ENCODE results near the gene HMCN1. TPM values are rescaled to one million over a fixed set of nuclear protein-coding genes. Genes with fewer than 3 reads are reported as not detected.

HMCN1 gene
- total and polyA plus RNA-seq, 2 experiments from 2014 or later, result 1.6 to 8.7 TPM

DNA sequence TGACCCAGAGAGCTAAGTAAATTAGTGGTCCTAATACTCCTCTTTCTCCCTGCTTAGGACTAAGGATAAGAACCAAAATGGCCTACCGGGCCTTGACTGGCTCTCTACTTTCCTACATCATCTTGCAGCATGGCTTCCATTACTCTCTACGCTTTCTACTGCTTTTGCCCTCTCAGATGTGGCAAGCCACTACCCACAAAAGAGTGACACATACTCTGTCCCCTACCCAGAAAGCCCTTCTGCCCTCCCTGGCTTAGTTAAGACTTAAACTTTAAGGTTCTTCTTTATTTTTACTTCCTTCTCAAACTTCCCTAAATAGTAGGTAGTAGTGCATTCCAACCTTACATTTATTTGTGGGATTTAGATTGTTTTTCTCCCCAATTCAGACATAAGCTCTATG is 412.8 kb downstream of the HMCN1 start:
- Histone ChIP-seq H3K27ac (ENCODE audit: low read depth) (no peak overlapping the region), H3K27me3 (ENCODE audit: insufficient read depth) (no peaks in the 10 kb centered on the region), H3K4me2 (no peak overlapping the region), H3K79me2 (replicated peaks; ENCODE audit: insufficient read depth) (no peaks in the 10 kb centered on the region), H3F3A (replicated peaks; ENCODE audit: low read depth) (no peaks in the 10 kb centered on the region), H3K4me3 (no peak overlapping the region), H3K4me1 (ENCODE audit: insufficient read depth) (no peaks in the 10 kb centered on the region), H4K20me1 (replicated peaks; ENCODE audit: insufficient read depth) (no peaks in the 10 kb centered on the region), H3K36me3 (ENCODE audit: insufficient read depth) (no peaks in the 10 kb centered on the region), H2AFZ (no peak overlapping the region), H3K9me2 (ENCODE audit: insufficient read depth) (peaks cover 4% of the 10 kb centered on the region; the same call in 1 of the 2 replicates)
- no peak for TF ChIP-seq POLR2AphosphoS5 (IDR thresholded peaks at IDR 0.05; ENCODE audit: low read depth)
- no peak for TF ChIP-seq JUNB (IDR thresholded peaks at IDR 0.05; ENCODE audit: unreplicated experiment)
- TF ChIP-seq ZNF114 (CRISPR knock-in tag; IDR thresholded peaks at IDR 0.05), result no peak
- no peak for TF ChIP-seq ZNF331 (CRISPR knock-in tag; IDR thresholded peaks at IDR 0.05; ENCODE audit: low read depth)
- TF ChIP-seq CREB1 (CRISPR knock-in tag; IDR thresholded peaks at IDR 0.05; ENCODE audit: low read depth), result no peak
- no peak for TF ChIP-seq EZH2 (IDR thresholded peaks at IDR 0.05; ENCODE audit: low read depth, unreplicated experiment)
- no peak for TF ChIP-seq STAT1 (IDR thresholded peaks at IDR 0.05; ENCODE audit: unreplicated experiment)
- TF ChIP-seq, protein P1, sequence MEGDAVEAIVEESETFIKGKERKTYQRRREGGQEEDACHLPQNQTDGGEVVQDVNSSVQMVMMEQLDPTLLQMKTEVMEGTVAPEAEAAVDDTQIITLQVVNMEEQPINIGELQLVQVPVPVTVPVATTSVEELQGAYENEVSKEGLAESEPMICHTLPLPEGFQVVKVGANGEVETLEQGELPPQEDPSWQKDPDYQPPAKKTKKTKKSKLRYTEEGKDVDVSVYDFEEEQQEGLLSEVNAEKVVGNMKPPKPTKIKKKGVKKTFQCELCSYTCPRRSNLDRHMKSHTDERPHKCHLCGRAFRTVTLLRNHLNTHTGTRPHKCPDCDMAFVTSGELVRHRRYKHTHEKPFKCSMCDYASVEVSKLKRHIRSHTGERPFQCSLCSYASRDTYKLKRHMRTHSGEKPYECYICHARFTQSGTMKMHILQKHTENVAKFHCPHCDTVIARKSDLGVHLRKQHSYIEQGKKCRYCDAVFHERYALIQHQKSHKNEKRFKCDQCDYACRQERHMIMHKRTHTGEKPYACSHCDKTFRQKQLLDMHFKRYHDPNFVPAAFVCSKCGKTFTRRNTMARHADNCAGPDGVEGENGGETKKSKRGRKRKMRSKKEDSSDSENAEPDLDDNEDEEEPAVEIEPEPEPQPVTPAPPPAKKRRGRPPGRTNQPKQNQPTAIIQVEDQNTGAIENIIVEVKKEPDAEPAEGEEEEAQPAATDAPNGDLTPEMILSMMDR (conservative IDR thresholded peaks at IDR 0.05; ENCODE audit: low read depth in 2 of 2), result no peak
- TF ChIP-seq EZH2phosphoT487 (IDR thresholded peaks at IDR 0.05; ENCODE audit: unreplicated experiment), result no peak
- TF ChIP-seq, protein P2, sequence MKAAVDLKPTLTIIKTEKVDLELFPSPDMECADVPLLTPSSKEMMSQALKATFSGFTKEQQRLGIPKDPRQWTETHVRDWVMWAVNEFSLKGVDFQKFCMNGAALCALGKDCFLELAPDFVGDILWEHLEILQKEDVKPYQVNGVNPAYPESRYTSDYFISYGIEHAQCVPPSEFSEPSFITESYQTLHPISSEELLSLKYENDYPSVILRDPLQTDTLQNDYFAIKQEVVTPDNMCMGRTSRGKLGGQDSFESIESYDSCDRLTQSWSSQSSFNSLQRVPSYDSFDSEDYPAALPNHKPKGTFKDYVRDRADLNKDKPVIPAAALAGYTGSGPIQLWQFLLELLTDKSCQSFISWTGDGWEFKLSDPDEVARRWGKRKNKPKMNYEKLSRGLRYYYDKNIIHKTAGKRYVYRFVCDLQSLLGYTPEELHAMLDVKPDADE (IDR thresholded peaks at IDR 0.05), result no peak
- TF ChIP-seq NANOG (IDR thresholded peaks at IDR 0.05; ENCODE audit: borderline replicate concordance), result no peak
- TF ChIP-seq, protein P3, sequence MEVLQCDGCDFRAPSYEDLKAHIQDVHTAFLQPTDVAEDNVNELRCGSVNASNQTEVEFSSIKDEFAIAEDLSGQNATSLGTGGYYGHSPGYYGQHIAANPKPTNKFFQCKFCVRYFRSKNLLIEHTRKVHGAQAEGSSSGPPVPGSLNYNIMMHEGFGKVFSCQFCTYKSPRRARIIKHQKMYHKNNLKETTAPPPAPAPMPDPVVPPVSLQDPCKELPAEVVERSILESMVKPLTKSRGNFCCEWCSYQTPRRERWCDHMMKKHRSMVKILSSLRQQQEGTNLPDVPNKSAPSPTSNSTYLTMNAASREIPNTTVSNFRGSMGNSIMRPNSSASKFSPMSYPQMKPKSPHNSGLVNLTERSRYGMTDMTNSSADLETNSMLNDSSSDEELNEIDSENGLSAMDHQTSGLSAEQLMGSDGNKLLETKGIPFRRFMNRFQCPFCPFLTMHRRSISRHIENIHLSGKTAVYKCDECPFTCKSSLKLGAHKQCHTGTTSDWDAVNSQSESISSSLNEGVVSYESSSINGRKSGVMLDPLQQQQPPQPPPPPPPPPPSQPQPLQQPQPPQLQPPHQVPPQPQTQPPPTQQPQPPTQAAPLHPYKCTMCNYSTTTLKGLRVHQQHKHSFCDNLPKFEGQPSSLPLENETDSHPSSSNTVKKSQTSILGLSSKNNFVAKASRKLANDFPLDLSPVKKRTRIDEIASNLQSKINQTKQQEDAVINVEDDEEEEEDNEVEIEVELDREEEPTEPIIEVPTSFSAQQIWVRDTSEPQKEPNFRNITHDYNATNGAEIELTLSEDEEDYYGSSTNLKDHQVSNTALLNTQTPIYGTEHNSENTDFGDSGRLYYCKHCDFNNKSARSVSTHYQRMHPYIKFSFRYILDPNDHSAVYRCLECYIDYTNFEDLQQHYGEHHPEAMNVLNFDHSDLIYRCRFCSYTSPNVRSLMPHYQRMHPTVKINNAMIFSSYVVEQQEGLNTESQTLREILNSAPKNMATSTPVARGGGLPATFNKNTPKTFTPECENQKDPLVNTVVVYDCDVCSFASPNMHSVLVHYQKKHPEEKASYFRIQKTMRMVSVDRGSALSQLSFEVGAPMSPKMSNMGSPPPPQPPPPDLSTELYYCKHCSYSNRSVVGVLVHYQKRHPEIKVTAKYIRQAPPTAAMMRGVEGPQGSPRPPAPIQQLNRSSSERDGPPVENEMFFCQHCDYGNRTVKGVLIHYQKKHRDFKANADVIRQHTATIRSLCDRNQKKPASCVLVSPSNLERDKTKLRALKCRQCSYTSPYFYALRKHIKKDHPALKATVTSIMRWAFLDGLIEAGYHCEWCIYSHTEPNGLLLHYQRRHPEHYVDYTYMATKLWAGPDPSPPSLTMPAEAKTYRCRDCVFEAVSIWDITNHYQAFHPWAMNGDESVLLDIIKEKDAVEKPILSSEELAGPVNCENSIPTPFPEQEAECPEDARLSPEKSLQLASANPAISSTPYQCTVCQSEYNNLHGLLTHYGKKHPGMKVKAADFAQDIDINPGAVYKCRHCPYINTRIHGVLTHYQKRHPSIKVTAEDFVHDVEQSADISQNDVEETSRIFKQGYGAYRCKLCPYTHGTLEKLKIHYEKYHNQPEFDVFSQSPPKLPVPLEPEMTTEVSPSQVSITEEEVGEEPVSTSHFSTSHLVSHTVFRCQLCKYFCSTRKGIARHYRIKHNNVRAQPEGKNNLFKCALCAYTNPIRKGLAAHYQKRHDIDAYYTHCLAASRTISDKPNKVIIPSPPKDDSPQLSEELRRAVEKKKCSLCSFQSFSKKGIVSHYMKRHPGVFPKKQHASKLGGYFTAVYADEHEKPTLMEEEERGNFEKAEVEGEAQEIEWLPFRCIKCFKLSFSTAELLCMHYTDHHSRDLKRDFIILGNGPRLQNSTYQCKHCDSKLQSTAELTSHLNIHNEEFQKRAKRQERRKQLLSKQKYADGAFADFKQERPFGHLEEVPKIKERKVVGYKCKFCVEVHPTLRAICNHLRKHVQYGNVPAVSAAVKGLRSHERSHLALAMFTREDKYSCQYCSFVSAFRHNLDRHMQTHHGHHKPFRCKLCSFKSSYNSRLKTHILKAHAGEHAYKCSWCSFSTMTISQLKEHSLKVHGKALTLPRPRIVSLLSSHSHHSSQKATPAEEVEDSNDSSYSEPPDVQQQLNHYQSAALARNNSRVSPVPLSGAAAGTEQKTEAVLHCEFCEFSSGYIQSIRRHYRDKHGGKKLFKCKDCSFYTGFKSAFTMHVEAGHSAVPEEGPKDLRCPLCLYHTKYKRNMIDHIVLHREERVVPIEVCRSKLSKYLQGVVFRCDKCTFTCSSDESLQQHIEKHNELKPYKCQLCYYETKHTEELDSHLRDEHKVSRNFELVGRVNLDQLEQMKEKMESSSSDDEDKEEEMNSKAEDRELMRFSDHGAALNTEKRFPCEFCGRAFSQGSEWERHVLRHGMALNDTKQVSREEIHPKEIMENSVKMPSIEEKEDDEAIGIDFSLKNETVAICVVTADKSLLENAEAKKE (CRISPR knock-in tag; IDR thresholded peaks at IDR 0.05), result no peak
- TF ChIP-seq, protein P4, sequence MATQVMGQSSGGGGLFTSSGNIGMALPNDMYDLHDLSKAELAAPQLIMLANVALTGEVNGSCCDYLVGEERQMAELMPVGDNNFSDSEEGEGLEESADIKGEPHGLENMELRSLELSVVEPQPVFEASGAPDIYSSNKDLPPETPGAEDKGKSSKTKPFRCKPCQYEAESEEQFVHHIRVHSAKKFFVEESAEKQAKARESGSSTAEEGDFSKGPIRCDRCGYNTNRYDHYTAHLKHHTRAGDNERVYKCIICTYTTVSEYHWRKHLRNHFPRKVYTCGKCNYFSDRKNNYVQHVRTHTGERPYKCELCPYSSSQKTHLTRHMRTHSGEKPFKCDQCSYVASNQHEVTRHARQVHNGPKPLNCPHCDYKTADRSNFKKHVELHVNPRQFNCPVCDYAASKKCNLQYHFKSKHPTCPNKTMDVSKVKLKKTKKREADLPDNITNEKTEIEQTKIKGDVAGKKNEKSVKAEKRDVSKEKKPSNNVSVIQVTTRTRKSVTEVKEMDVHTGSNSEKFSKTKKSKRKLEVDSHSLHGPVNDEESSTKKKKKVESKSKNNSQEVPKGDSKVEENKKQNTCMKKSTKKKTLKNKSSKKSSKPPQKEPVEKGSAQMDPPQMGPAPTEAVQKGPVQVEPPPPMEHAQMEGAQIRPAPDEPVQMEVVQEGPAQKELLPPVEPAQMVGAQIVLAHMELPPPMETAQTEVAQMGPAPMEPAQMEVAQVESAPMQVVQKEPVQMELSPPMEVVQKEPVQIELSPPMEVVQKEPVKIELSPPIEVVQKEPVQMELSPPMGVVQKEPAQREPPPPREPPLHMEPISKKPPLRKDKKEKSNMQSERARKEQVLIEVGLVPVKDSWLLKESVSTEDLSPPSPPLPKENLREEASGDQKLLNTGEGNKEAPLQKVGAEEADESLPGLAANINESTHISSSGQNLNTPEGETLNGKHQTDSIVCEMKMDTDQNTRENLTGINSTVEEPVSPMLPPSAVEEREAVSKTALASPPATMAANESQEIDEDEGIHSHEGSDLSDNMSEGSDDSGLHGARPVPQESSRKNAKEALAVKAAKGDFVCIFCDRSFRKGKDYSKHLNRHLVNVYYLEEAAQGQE (IDR thresholded peaks at IDR 0.05; ENCODE audit: unreplicated experiment), result no peak
- DNase-seq (ENCODE audit: low spot score) (no peak), ATAC-seq (no peak)
- Mint-ChIP-seq H3K4me3 (no peak overlapping the region), H3K27me3 (ENCODE audit: insufficient read depth, low read depth, poor library complexity) (no peaks in the 10 kb centered on the region), H3K27ac (no peak overlapping the region), H3K9me3 (peaks cover 3% of the 10 kb centered on the region; the same call in 1 of the 3 replicates), H3K36me3 (ENCODE audit: low read depth) (peaks cover 7% of the 10 kb centered on the region; the same call in 2 of the 3 replicates), H3K4me1 (no peaks in the 10 kb centered on the region)
